Inflammatory macrophage (primary cell): Measurements from ENCODE around the gene ZNF697.
"Not testable (repeated sequence)": the region's sequence is repeated elsewhere in the genome, so short reads cannot be mapped to it uniquely, and the experiment has no call there.

Source experiments
- DNase-seq, 2 donors: peaks; one replicate each; pipeline ENCODE4 v3.0.0-alpha.2; 2020 to 2022

Gene ZNF697

GRCh38 chr1:119631086-119631432 is 17.0 kb downstream of the ZNF697 start:
- no peak for DNase-seq

- no peak for DNase-seq
Observed at GRCh38 chr1:119626841-119627240, 21.2 kb downstream of the ZNF697 start.

GRCh38 chr1:119626011-119626545 is 22.0 kb downstream of the ZNF697 start:
- no peak for DNase-seq

- DNase-seq, result no peak
Observed at GRCh38 chr1:119623678-119624077, 24.4 kb downstream of the ZNF697 start.

- DNase-seq, result no peak
Observed at GRCh38 chr1:119623193-119623515, 24.9 kb downstream of the ZNF697 start.

GRCh38 chr1:119622311-119623192 is 25.5 kb downstream of the ZNF697 start:
- no peak for DNase-seq

- DNase-seq, result no peak
Observed at GRCh38 chr1:119621705-119622104, 26.4 kb downstream of the ZNF697 start.

- DNase-seq, result no peak
Observed at GRCh38 chr1:119617751-119618691, 30.0 kb downstream of the ZNF697 start.

- DNase-seq, result peak; percentile 37 to 38
Observed at GRCh38 chr1:119616748-119617147, 31.3 kb downstream of the ZNF697 start.

GRCh38 chr1:119615100-119615499 is 33.0 kb downstream of the ZNF697 start:
- DNase-seq, result not testable (repeated sequence)

GRCh38 chr1:119613769-119614720 is 34.0 kb downstream of the ZNF697 start:
- peak; percentile 84 to 87 for DNase-seq

- DNase-seq, result peak; percentile 41 to 44
Observed at GRCh38 chr1:119611701-119612113, 36.4 kb downstream of the ZNF697 start.

- DNase-seq, result not testable (repeated sequence)
Observed at GRCh38 chr1:119608816-119609215, 39.2 kb downstream of the ZNF697 start.

- DNase-seq, result not testable (repeated sequence)
Observed at GRCh38 chr1:119607087-119607807, 40.8 kb downstream of the ZNF697 start.

- DNase-seq, result no peak
Observed at GRCh38 chr1:119606394-119606793, 41.7 kb downstream of the ZNF697 start.

GRCh38 chr1:119605686-119606085 is 42.4 kb downstream of the ZNF697 start:
- no peak for DNase-seq

- not testable (repeated sequence) for DNase-seq
Observed at GRCh38 chr1:119605080-119605479, 43.0 kb downstream of the ZNF697 start.

- no peak for DNase-seq
Observed at GRCh38 chr1:119603695-119604094, 44.4 kb downstream of the ZNF697 start.

GRCh38 chr1:119603241-119603640 is 44.8 kb downstream of the ZNF697 start:
- peak in 1 of 2 donors; percentile 9 for DNase-seq

GRCh38 chr1:119602789-119603188 is 45.3 kb downstream of the ZNF697 start:
- not testable (repeated sequence) for DNase-seq

- DNase-seq, result peak in 1 of 2 donors; percentile 36
Observed at GRCh38 chr1:119602169-119602568, 45.9 kb downstream of the ZNF697 start.
